Right forelimb (tissue), 1 donor: Measurements from ENCODE around the gene REEP6.

Source experiments
- DNase-seq: peaks from one replicate; pipeline ENCODE4 v3.0.0-alpha.2; 2018

The REEP6 gene

DNA sequence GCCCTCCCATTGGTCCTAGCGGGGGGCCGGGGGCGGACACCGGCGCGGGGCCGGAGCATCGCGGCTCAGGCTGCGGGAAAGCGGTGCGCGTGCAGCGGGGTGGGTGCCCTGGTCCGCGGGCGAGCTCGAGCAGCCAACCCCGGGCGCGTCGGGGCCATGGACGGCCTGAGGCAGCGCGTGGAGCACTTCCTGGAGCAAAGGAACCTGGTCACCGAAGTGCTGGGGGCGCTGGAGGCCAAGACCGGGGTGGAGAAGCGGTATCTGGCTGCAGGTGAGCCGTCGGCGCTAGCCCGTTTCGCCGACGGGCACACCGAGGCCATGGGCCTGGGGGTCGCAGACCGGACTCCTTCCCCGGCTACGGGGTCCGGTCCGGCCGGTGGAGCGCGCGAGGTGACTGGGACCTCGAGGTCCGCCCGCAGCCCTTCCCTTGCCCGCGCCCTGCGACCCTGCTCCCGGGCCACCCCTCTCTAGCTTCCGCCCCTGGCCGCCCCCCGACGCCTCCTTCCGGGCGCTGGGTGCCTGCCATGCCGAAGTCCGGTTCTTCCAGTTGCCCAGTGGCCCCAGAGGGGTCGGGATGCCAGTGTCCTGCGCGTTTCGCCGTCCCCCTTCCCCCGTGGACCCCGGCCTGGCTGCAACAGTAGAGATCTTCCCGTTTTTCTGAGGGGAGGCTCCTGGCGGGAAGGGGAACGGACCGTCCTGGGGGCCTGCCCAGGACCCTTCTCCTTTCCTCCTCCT, at the start of gene REEP6:
REEP6 (plus strand) TSS at position 68 of the 735 bp plus-strand sequence; CDS start at position 157, 89 bp downstream.
- no peak for DNase-seq

DNA sequence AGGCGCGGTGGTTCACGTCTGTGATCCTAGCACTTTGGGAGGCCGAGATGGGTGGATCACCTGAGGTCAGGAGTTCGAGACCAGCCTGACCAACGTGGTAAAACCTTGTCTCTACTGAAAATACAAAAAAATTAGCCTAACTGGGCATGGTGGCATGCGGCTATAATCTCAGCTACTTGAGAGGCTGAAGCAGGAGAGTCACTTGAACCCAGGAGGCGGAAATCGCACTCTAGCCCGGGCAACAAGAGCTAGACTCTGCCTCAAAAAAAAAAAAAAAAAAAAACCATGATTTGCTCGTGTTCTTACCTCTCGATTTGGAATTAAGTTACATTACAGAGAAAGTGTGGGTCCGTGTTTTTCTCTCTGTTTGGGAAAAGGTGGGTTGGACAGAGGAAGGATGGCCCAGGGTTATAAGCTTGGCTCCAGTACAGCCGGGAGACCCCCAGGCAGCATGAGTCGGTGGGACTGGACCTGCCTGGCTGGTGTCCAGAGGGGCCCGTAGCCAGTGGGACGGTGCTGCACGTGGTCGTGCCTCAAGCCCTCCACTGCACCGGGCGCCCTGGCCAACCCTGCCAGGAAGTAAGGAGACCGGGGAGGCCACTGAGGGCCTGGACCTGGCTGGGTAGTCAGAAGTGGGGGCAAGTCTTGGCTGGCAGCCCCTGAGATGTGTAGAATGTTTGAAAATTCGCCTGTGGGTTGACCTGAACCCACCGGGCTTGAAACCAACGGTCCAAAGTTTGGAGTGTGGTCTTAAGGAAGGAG, 49.1 kb upstream of the REEP6 start:
- DNase-seq: no peak

DNA sequence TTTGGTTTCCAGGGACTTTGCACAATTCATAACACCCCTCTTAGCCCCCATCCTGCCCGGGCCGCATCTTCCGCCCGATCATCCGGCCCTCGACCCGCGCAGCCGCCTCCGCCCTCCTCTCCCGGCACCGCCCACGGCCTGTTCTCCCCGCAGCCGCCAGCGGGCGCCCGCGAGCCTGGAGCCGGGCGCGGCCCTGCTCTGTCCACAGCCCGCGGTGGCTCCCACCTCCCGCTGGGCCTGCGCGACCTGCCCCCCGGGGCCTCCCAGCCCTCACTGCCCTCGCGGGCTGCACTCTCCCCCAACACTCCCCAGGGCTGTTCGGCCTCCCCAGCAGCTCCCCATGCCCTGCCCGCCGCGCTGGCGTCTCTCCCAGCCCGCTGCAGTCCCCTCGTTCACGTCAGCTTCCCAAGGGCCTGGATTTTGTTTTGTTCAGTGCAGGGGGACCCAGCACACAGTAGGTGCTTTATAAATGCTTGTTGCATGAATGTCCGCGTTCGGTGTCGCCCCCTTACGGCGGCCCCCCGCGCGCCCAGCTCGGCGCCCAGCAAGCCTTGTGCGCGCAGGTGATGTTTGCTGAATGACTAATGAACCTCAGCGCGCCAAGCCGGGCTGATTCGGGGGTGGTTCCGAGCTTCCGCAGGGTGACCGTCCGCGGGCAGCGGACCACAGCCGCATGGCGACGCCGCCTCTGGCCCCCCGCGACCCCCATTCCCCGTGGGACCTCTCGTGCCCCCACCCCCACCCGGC, 45.6 kb upstream of the REEP6 start:
- peak; percentile 82 for DNase-seq

DNA sequence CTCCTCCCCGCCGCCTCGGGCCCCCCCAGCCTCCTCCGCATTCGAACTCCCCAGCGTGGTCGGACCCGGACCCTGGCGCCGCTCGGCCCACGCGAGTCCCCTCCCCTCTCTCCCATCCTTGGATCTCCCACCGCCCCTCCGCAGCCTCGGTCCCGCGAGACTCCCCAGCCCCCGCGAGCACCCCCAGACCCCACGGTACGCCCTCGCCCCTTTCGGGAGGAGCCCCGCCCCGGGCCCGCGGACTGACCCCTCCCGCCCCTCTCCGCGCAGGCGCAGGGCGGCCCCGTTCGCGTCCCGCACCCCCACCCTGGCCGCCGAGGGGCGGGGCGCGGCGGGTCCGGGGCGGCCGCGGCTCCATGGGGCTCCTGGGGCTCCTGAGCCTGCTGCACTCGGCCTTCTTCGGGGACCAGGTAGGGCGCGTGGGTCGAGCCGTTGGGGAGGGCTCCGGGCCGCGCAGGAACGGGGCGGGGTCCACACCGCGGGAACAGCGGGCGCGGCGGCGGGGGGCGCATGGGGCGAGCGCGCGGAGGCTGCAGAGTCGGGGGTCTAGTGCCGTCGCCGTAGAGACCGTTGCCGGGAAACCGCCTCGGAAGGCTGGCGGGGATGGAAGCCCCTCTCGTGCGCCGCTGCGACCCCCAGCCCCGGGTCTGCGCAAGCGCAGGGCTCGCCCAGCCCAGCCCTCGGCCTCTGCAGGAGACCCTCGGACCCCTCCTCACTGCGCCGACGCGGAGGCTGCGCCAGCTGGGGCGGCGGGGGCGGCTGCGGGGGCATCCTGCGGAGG, 44.9 kb upstream of the REEP6 start:
- no peak for DNase-seq

DNA sequence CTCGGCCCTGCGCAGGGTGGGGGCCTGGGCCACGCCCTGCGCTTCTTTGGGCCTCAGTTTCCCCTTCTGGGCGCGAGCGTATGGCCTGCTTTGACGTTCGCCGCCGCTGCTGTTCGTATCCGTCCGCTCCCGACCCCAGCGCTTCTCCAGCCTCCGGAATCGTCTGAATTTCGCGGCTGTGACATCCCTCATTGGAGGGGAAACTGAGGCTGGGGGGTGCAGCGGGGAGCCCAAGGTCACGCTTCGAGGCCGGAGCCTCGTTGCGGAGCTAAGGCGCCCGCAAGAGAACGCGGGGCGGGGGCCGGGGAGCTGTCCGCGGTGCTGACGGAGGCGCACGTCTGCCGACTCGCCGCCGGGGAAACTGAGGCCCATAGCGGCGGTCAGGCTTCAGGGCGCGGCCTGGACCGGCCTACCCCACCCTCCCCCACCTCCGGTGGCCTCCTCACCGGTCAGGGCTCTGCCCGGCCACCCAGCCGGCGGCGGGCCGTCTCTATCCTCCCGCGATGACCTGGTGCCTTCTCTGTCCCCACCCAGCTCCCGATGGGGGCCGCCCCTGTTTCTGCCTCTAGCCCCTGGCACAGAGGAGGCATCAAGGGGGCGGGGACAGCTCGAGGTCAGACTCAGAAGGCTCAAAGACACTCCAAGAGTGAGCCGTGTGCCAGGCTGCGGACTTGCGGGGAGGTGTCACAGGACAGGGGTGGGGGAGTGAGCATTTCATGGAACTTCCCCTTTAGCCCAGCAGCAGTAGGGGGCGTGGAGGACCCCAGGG, 44.1 kb upstream of the REEP6 start:
- DNase-seq: no peak

DNA sequence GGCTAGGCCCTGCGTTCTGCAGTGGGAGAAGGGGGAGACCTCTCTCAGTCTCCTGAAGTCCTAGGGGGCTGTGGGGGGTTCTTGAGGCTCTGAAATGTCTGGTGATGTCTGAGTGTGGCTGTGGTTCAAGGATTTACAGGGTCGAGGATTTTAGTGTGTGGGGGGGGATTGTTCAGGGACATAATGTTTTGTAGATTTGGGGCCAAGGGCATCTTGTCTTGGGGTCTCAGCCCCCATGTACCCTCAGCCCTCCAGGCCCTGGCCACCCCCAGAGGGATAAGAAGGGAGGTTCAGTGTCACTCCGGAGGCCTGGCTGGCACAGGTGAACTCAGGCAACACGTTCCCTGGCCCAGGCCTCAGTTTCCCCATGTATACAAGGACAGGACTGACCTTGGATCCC, 43.5 kb upstream of the REEP6 start:
- no peak for DNase-seq

DNA sequence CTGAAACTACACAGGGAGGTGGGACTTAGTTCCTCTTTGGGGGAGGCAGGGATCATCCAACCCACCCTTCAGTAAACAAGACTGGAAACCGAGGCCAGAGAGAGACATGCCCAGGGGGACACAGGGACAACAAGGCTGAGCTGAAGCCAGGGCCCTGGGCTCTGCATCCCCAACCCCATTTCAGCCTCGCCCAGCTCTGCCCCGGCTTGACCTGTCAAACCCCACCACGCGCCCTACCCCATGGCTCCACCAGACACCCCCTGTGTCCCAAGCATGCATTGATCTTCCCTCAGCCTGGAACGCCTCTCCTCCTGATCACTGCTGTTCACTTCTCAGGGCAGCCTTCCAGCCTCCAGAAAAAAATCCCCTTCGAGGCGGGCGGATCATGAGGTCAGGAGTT, 43.0 kb upstream of the REEP6 start:
- DNase-seq: no peak

DNA sequence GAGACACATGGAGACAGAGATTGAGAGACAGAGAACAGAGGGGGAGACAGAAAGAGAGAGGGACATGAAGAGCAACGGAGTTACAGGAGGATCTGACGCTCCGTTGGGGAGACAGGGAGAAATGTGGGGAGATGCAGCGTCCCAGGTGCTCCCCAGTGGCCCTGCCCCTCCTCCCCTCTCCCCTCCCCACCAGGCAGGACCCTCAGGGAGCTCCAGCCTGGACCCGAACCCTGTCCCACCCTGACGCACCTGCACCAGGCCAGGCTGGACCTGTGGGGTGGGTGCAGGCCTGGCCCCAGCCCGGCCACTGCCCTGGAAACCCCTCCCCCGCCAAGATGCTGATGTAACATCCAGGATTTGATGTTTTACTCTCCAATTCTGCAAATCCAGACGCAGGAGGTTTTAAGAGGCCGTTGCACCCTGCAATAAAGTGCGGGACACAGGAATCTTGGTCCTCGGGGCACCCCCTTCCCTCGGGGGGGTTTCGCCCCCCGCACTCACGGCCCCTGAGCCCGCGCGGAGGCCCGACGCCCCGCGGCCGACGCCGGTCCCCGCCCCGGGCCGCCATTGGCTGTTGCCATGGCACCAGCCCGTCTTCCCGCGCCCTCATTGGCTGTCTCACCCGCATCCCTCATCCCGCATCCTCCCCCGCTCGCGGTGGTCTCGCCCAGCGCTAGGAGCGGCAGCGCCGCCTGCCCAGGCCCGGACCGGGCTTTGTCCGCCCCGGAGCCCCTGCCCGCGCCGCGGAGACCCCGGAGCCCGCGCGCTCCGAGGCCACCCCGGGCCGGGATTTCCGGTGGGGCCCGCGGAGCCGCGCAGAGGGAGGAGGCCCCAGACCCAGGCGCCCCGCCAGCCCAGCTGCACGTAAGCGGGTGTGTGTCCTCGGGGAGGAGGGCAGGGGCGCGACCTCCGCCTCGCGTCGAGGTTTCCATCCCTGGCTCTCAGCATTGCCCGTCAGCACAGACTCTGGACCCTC, 41.2 kb upstream of the REEP6 start, which contains the start of gene APC2:
APC2 (plus strand) TSS at position 655 of the 976 bp plus-strand sequence. CDS start 2,881 bp downstream, outside the sequence.
- peak; percentile 53 for DNase-seq

DNA sequence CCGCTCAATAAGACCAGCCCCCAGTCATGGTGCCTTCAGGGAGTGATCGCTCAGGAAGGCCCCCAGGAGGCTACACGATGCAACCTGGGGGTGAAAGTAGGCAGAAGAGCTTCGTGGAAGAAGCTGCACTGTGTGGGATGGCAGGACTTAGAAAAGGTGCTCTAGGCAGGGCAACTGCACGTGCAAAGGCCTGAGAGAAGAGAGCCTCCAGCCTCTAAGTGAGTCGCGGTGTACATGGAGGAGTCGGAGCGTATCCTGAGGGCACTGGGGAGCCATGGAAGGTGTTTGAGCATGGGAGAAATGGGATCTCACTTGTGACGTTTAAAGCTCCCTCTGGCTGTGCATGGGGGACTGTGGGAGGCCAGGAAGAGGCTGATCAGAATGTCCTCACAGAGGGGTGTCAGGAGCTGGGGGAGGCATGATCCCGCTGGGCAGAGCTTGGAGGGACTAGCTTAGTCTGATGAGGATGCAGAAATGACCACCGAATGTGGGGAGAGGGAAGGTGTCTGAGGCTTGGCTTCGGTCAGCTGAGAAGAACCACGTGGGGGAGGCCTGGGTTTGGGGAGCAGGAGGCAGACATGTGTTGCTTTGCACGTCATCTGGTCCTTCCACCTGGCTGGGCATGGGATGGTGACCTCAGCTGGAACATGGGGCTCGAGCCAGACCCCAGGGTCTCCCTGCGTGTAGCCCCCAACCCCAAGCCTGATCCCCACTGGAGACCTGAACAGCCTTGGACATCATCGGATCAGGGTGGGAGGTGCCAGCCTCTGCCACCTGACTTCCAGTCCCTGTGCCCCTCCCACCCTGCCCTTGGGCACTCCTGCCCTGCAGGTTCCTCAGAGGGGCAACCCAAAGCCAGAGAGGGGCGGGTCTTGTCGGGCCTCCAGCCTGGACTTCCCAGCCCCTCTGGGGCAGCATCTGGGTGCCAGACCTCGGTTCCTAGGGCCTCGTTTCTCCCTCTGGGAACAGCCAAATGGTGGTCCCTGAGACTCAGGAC, 39.9 kb upstream of the REEP6 start:
- DNase-seq: no peak

DNA sequence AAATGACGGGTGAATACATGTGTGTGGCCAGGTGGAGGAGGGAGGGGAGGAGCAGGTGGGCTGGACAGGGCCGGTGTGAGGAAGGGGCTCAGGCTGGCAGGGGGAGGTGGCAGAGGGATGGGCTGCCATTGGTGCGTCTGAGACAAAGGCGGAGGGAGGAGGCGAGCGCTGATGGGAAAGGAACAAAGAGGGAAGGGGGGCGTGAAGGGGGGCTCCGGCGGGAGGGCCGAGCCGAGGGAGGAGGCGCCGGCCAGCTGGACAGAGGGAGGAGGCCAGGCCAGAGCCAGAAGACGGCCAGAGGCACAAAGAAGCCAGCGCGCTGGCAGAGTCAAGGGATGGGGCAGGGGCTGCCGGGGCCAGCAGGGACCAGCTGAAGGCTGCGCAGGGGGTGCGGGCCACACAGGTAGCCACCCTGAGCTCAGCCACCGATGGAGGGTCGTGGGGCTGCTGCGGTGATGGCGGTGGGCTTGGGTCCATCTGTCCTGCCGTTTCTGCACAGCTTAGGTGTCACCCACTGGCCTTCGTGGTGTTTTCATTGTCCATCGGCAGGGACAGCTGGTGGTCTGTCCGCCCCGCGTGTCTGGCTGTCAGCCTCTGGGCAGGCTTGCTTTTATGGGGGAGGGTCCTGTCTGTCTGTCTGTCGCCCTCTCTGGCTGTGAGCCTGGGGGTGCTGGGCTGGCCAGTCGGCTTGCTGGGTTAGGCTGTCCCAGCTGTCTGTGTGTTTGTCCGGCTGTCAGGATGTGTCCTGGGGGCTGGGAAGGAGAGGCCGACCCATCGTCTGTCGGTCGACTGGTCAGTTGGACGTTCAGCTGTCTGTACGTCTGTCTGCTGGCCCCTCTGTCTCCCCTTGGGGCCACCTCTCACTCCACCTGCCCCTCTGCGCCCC, 38.8 kb upstream of the REEP6 start:
- DNase-seq: no peak

DNA sequence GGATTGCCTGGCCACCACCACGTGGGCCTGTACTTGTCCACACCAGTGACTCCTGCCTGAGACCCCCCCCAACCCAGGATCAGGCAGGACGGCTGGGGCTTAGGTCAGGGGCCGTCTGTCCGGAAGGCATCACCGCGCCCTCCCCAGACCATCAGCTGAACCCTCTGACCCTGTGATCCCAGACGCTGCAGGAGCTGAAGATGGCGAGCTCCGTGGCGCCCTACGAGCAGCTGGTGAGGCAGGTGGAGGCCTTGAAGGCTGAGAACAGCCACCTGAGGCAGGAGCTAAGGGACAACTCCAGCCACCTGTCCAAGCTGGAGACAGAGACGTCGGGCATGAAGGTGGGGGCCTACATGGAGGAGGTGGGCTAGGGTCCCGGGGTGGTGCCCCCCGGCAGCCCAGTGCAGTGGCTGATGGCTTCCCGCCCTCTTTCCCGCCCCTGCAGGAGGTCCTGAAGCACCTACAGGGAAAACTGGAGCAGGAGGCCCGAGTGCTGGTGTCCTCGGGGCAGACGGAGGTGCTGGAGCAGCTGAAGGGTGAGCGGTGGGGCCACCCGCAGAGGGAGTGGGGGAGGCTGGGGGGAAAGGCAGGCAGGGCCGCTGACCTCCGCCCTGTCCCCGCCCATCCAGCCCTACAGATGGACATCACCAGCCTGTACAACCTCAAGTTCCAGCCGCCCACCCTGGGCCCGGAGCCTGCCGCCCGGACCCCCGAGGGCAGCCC, 38.0 kb upstream of the REEP6 start:
- DNase-seq: no peak

DNA sequence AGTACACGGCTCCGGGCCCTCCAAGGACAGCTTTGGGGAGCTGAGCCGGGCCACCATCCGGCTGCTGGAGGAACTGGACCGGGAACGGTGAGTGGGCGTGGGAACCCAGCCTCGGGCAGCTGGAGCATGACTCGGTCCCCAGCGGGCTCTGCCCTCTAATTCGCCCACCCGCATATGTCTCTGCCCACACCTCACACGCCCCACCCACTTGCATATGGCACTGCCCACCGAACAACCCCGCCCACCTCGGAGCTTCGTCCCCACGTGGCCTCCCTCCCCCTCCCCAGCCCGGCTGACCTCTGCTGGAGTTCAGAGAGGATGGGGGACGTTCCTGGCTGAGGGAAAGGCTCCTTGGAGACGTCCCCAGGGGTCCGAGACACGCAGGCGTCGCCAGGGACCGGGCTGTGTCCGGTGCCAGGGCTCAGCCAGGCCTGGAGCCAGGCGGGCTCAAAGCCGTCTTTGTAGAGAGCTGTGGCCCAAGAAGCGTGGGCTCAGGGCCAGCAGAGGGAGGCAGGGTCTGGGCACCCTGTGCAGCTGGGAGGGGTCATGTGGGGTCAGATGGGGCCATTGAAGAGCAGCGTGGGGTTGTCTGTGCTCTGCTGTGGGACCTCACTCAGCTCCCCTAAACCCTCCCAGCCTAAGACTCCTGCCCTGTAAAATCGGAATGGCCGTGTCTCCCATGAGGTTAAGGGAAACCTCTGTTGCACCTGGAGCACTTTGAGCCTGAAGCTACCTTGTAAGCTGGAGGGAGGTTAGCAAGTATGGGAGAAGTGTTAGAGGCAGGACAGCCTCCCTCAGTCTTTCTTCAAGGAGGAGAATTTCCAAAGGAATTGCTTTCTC, 37.2 kb upstream of the REEP6 start:
- no peak for DNase-seq

DNA sequence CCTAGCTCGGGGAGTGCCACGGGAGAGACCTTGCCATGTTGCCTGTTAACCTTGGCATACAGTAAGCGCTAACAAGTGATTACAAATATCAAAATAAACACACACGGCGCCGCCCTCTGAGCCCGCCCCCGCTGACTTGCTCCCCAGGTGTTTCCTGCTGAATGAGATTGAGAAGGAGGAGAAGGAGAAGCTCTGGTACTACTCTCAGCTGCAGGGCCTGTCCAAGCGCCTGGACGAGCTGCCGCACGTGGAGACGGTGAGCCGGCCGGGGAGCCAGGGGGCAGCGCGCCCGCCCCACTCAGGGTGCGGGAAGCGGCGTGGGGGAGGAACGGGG, 36.0 kb upstream of the REEP6 start:
- no peak for DNase-seq

DNA sequence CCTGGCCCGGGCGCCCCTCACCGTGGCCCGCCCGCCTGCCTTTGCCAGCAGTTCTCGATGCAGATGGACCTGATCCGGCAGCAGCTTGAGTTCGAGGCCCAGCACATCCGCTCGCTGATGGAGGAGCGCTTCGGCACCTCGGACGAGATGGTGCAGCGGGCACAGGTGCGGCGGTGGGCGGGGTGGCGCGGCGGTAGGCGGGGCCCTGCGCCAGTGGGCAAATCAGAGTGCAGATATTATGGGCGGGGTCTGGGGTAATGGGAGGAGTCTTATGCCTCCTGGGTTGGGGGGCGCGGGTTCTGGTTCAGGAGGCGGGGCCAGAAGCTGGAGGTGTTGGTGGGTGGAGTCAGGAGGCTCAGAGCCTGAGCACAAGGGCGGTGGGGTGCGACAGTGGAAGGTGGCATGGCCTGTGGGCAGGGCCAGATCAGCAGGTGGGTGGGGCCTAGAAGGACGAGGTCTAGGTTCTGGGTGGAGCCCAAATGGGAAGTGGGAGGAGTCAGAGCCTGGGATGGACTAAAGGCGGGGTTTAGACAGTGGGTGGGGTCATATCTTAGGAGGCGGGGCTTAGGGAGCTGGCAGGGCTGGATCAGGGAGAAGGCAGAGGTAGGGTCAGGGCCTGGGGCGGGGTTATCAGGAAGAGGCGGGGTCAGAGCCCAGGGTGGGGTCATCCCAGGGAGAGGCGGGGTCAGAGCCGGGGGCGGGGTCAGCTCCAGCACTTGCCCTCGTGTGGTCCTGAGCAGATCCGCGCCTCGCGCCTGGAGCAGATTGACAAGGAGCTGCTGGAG, 35.5 kb upstream of the REEP6 start:
- no peak for DNase-seq

DNA sequence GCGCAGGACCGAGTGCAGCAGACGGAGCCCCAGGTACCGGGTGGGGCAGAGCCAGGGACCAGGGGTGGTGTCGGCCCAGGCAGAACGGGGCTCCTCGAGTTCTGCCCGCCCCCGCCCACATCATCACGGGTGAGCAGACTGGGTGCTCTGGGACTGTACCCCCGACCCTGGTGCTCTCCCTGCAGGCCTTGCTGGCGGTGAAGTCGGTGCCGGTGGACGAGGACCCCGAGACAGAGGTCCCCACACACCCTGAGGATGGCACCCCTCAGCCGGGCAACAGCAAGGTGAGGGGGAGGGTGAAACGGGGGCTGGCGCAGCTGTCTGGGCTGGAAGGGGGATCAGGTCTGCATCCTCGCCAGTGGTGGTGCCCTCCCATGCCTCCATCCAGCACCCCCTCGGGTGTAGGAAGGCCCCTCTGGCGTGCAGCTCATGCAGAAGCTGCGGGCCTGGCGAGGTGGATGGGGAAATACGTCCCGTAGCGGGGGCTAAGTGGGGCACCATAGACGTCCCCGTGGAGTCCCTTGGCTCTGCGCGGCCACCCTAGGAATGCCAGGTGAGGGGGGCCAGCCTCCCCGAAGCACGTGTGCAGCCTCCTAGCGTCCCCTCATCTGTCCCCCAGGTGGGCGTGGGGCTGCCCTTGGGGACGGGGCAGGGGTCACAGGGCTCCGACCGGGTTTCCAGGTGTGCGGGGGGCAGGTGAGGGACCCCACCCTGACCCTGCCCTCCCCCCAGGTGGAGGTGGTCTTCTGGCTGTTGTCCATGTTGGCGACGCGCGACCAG, 34.7 kb upstream of the REEP6 start:
- DNase-seq: no peak
